ENCODE results near the gene NRIP3. TPM values are rescaled to one million over a fixed set of nuclear protein-coding genes. Genes with fewer than 3 reads are reported as not detected.

Gene NRIP3
- total and polyA plus RNA-seq, 2 of the 13 experiments (the other 11 are each of a cell fraction or from before 2014, with no cell fraction given) = 0.04 to 0.07 TPM

DNA sequence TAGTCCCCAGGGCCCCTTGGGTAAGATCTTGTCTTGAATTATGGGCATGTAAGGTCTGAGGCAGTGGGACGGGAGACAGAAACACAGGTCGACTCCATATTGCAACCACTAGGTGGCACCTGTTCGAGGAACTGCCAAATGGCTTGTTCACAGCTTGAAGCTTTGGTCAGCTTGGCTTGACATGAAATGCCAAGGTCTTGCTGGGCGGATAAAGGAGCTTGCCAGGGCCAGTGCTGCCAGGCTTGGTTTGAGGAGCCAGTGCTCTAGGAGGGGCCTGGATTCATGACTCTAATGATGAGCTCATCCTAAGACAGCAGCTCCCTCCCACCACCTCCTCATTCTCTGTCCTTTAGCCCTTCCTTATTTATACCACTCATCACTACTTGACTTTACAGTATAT lies 11.9 kb upstream of the NRIP3 start (continued):
- TF ChIP-seq ZHX2 (IDR thresholded peaks at IDR 0.05; ENCODE audit: low read depth) (no peak), ZHX2 (CRISPR knock-in tag; IDR thresholded peaks at IDR 0.05; ENCODE audit: borderline replicate concordance) (no peak), NPAS2 (CRISPR knock-in tag; IDR thresholded peaks at IDR 0.05; ENCODE audit: borderline replicate concordance) (no peak), ZNF382 (CRISPR knock-in tag; IDR thresholded peaks at IDR 0.05; ENCODE audit: borderline replicate concordance) (no peak), TEAD3 (CRISPR knock-in tag; optimal IDR thresholded peaks at IDR 0.05; ENCODE audit: borderline replicate concordance) (peak; percentile 44), ZNF605 (CRISPR knock-in tag; IDR thresholded peaks at IDR 0.05) (no peak), PITX1 (CRISPR knock-in tag; IDR thresholded peaks at IDR 0.05) (no peak), SAP130 (CRISPR knock-in tag; IDR thresholded peaks at IDR 0.05; ENCODE audit: low read depth) (0 out of 2 replicates have a peak, but pooled peaks have one; percentile 32), ZNF124 (CRISPR knock-in tag; IDR thresholded peaks at IDR 0.05) (no peak), ZFX (CRISPR knock-in tag; IDR thresholded peaks at IDR 0.05; ENCODE audit: low read depth) (no peak), SIN3B (IDR thresholded peaks at IDR 0.05; ENCODE audit: low read length) (no peak), GPN1 (CRISPR knock-in tag; IDR thresholded peaks at IDR 0.05; ENCODE audit: borderline replicate concordance) (no peak), ELK4 (CRISPR knock-in tag; IDR thresholded peaks at IDR 0.05; ENCODE audit: borderline replicate concordance) (no peak), TP53 (CRISPR knock-in tag; conservative IDR thresholded peaks at IDR 0.05) (no peak), ELF3 (CRISPR knock-in tag; IDR thresholded peaks at IDR 0.05) (0 out of 2 replicates have a peak, but pooled peaks have one; percentile 18), SMC3 (IDR thresholded peaks at IDR 0.05; ENCODE audit: low read length) (peak; percentile 90), YEATS4 (CRISPR knock-in tag; IDR thresholded peaks at IDR 0.05; ENCODE audit: borderline replicate concordance) (no peak), ZNF773 (CRISPR knock-in tag; IDR thresholded peaks at IDR 0.05; ENCODE audit: borderline replicate concordance) (no peak), MAZ (IDR thresholded peaks at IDR 0.05; ENCODE audit: borderline replicate concordance, low read depth, low read length) (no peak), MAZ (CRISPR knock-in tag; IDR thresholded peaks at IDR 0.05; ENCODE audit: low read depth) (no peak), GATAD2A (CRISPR knock-in tag; IDR thresholded peaks at IDR 0.05) (no peak), SMARCC2 (IDR thresholded peaks at IDR 0.05) (no peak), CCAR2 (optimal IDR thresholded peaks at IDR 0.05; ENCODE audit: low read depth, low read length) (no peak), ZNF3 (CRISPR knock-in tag; IDR thresholded peaks at IDR 0.05) (no peak), MXD3 (CRISPR knock-in tag; IDR thresholded peaks at IDR 0.05) (no peak), ZNF547 (CRISPR knock-in tag; IDR thresholded peaks at IDR 0.05) (no peak)
- TF ChIP-seq, protein P1, sequence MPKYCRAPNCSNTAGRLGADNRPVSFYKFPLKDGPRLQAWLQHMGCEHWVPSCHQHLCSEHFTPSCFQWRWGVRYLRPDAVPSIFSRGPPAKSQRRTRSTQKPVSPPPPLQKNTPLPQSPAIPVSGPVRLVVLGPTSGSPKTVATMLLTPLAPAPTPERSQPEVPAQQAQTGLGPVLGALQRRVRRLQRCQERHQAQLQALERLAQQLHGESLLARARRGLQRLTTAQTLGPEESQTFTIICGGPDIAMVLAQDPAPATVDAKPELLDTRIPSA (CRISPR knock-in tag; IDR thresholded peaks at IDR 0.05; ENCODE audit: borderline replicate concordance) = no peak
